Lung (tissue), 12 donors: ENCODE measurements around the gene WWC2. TPM values are rescaled to one million over a fixed set of nuclear protein-coding genes. Genes with fewer than 3 reads are reported as not detected.

Source experiments
- ATAC-seq: fragments of 200-7000 bp; cut with Tn5 transposase; one replicate; pipeline ENCODE4 v1.9.1; 2020; ENCODE audit warnings: moderate number of reproducible peaks; ENCODE audit not compliant: insufficient read depth, low FRiP score
- DNase-seq, 3 donors: peaks; one replicate each; pipeline ENCODE4 v3.0.0-alpha.2; 2013 to 2017
- H3K27ac ChIP-seq, 2 donors: one replicate each; pipeline ENCODE4 v1.5.1; 2013; ENCODE audit warnings: mild to moderate bottlenecking in 2 of 2, moderate library complexity in 2 of 2, control low read depth in 1 of 2, inconsistent platforms in 1 of 2, low read depth in 1 of 2, low read length in 1 of 2
- H3K27me3 ChIP-seq, 3 donors: one replicate each; pipeline ENCODE4 v1.5.1; 2013; ENCODE audit warnings: low read length in 2 of 3; ENCODE audit not compliant: control insufficient read depth in 3 of 3, insufficient read depth in 3 of 3
- H3K36me3 ChIP-seq, 4 donors: one replicate each; pipeline ENCODE4 v1.5.1; 2013; ENCODE audit warnings: low read length in 4 of 4, mild to moderate bottlenecking in 1 of 4, moderate library complexity in 1 of 4; ENCODE audit not compliant: control insufficient read depth in 4 of 4, insufficient read depth in 4 of 4
- H3K4me1 ChIP-seq, 5 donors: one replicate each; pipeline ENCODE4 v1.5.1; 2013; ENCODE audit warnings: low read length in 5 of 5, mild to moderate bottlenecking in 2 of 5, moderate library complexity in 1 of 5; ENCODE audit not compliant: control insufficient read depth in 5 of 5, insufficient read depth in 5 of 5
- H3K4me3 ChIP-seq: one replicate; pipeline ENCODE4 v1.5.1; 2013; ENCODE audit warnings: mild to moderate bottlenecking, control low read depth, moderate library complexity
- H3K9ac ChIP-seq, 2 donors: one replicate each; pipeline ENCODE4 v1.5.1; 2013; ENCODE audit warnings: low read length in 2 of 2, control low read depth in 1 of 2; ENCODE audit not compliant: insufficient read depth in 1 of 2
- H3K9me3 ChIP-seq, 4 donors: one replicate each; pipeline ENCODE4 v1.5.1; 2013; ENCODE audit warnings: low read length in 3 of 4, mild to moderate bottlenecking in 1 of 4, moderate library complexity in 1 of 4; ENCODE audit not compliant: control insufficient read depth in 4 of 4, insufficient read depth in 3 of 4
- CTCF ChIP-seq: IDR thresholded peaks from 2 replicates; pipeline ENCODE4 v1.5.1; 2012; ENCODE audit warnings: mild to moderate bottlenecking; ENCODE audit errors: control extremely low read depth, extremely low read depth
- WGBS, 2 donors: extraction: QIAGEN DNeasy Blood & Tissue Kit; methylation state at CpG; one replicate each; pipeline ENCODE4 v1.1.7; 2013; 5-methylcytosine and 5-hydroxymethylcytosine counted together
- polyA plus RNA-seq, 2 donors: library from polyadenylated mRNA; stranded (reverse); fragments of 200-250 nt; gene quantifications; one replicate each; pipeline ENCODE4 v1.2.1, GENCODE V29; 2013
- total RNA-seq, 2 donors: library from RNA; depleted of rRNA in 1 of 2; stranded (reverse); fragments of >200 nt in 1 of 2; gene quantifications; one replicate each; pipeline ENCODE4 v1.2.1, GENCODE V29; 2014 to 2021
- donor health status: control.
- donor health status: control.
- donor health status: Bipolar disorder and iron deficiency.
- donor health status: healthy.
- donor health status: DM: yes; HTN: yes; CAD: no.

The WWC2 gene
- total and polyA plus RNA-seq, 4 donors = 15.6 to 124 (median 45.2) TPM

- WGBS, 2 donors = 87 to 96% methylated on average over 3 of the region's 3 CpGs
- no peaks in the 10 kb centered on the region for H3K27me3 ChIP-seq
- no peak for TF ChIP-seq CTCF
- H3K27ac ChIP-seq = no peak overlapping the region
- DNase-seq (no peak), ATAC-seq (no peak)
- H3K9ac ChIP-seq = no peak overlapping the region
- H3K36me3 ChIP-seq = peaks cover 0 to 14% (median 3%) of the 10 kb centered on the region in 4 donors
- no peaks in the 10 kb centered on the region for H3K4me1 ChIP-seq
- H3K4me3 ChIP-seq = no peak overlapping the region
- H3K9me3 ChIP-seq = no peaks in the 10 kb centered on the region
These were observed 207.8 kb downstream of the WWC2 start for GRCh38 chr4:183306811-183307210.

- ATAC-seq = no peak
- H3K27me3 ChIP-seq = no peaks in the 10 kb centered on the region
- TF ChIP-seq CTCF = no peak
- H3K4me3 ChIP-seq = no peak overlapping the region
- no peak overlapping the region for H3K27ac ChIP-seq
- no peak for DNase-seq
- H3K4me1 ChIP-seq = no peaks in the 10 kb centered on the region
- no peak overlapping the region for H3K9ac ChIP-seq
- peaks cover 9 to 24% (median 18%) of the 10 kb centered on the region in 4 donors for H3K36me3 ChIP-seq
- H3K9me3 ChIP-seq = no peaks in the 10 kb centered on the region
- WGBS, 2 donors = 85 to 92% methylated on average over 5 of the region's 5 CpGs
These were observed 213.8 kb downstream of the WWC2 start for GRCh38 chr4:183312841-183313240.

DNA sequence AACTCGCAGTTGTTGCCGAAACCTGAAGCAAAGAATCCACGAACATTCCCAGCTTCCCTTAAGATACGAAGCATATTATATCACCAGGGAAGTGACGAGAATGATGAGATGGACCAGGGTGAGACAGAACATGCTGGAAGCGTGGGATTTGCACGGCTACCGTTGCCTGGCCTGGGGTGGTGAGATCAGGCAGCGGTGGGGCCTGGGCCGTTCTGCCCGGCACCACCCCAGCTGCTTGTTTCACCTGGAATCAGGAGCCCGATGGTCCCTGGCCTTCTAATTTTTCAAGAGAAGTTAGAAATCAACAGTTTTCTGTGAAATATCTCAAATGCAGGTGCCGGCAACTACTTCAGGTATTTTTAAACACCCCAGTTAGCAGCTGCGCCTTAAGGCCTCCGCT lies 215.3 kb downstream of the WWC2 start:
- ATAC-seq (no peak), DNase-seq (no peak)
- H3K9ac ChIP-seq = no peak overlapping the region
- TF ChIP-seq CTCF = no peak
- no peaks in the 10 kb centered on the region for H3K4me1 ChIP-seq
- H3K4me3 ChIP-seq = no peak overlapping the region
- no peak overlapping the region for H3K27ac ChIP-seq
- H3K27me3 ChIP-seq = no peaks in the 10 kb centered on the region
- WGBS, 2 donors = 95 to 96% methylated on average over 15 of the region's 15 CpGs
- peaks cover 9 to 27% (median 18%) of the 10 kb centered on the region in 4 donors for H3K36me3 ChIP-seq
- H3K9me3 ChIP-seq = no peaks in the 10 kb centered on the region

- H3K9me3 ChIP-seq = no peaks in the 10 kb centered on the region
These were observed 215.7 kb downstream of the WWC2 start for GRCh38 chr4:183314806-183315205.

More at GRCh38 chr4:183314806-183315205, 215.7 kb downstream of the WWC2 start:
- Histone ChIP-seq H3K4me1 (no peaks in the 10 kb centered on the region), H3K4me3 (no peak overlapping the region), H3K9ac (no peak overlapping the region), H3K36me3 (peaks cover 9 to 28% (median 18%) of the 10 kb centered on the region in 4 donors), H3K27ac (no peak overlapping the region), H3K27me3 (no peaks in the 10 kb centered on the region)
- no peak for ATAC-seq
- DNase-seq = no peak
- no peak for TF ChIP-seq CTCF
- 87 to 92% methylated on average over 9 of the region's 9 CpGs for WGBS, 2 donors
